GM10266 (cell line): ENCODE results near the gene NAA60.

ENCODE experiments used
- DNase-seq: peaks from one replicate; pipeline ENCODE4 v3.0.0; 2012; ENCODE audit errors: extremely low spot score
- CTCF ChIP-seq: IDR thresholded peaks from 2 replicates; pipeline ENCODE4 v1.5.1; 2012; ENCODE audit warnings: mild to moderate bottlenecking, low read depth; ENCODE audit not compliant: control insufficient read depth, insufficient read depth; ENCODE audit errors: missing control alignments

Gene NAA60

GRCh38 chr16:3465911-3466584 is 22.6 kb downstream of the NAA60 start:
- no peak for DNase-seq
- no peak for TF ChIP-seq CTCF

- no peak for TF ChIP-seq CTCF
These were observed 23.7 kb downstream of the NAA60 start for GRCh38 chr16:3467182-3467581.

GRCh38 chr16:3467921-3468320 is 24.4 kb downstream of the NAA60 start:
- no peak for DNase-seq
- TF ChIP-seq CTCF = no peak

More at GRCh38 chr16:3467182-3467581, 23.7 kb downstream of the NAA60 start:
- no peak for DNase-seq

GRCh38 chr16:3468501-3468900 is 25.0 kb downstream of the NAA60 start:
- no peak for TF ChIP-seq CTCF

GRCh38 chr16:3469736-3470135 is 26.3 kb downstream of the NAA60 start:
- DNase-seq = no peak
- TF ChIP-seq CTCF = no peak

More at GRCh38 chr16:3468501-3468900, 25.0 kb downstream of the NAA60 start:
- DNase-seq = no peak

GRCh38 chr16:3470723-3471122 is 27.2 kb downstream of the NAA60 start:
- TF ChIP-seq CTCF = no peak
- no peak for DNase-seq

GRCh38 chr16:3471518-3472176 is 28.2 kb downstream of the NAA60 start:
- no peak for TF ChIP-seq CTCF
- DNase-seq = no peak
